ENCODE data around the gene STRIP2.
"Not testable (repeated sequence)": the region's sequence is repeated elsewhere in the genome, so short reads cannot be mapped to it uniquely, and the experiment has no call there.

Gene STRIP2

GRCh38 chr7:129458171-129458570 lies 23.9 kb downstream of the STRIP2 start:
- no peaks in the 10 kb centered on the region for H3K4me1 ChIP-seq (ENCODE audit: insufficient read depth, low read length)
- H3K9ac ChIP-seq (ENCODE audit: low read depth, low read length) = no peak overlapping the region
- no peaks in the 10 kb centered on the region for H3K27me3 ChIP-seq (ENCODE audit: insufficient read depth, low read length)
- H3K36me3 ChIP-seq (ENCODE audit: insufficient read depth, low read depth, low read length) = peaks cover 98% of the 10 kb centered on the region
- H3K27ac ChIP-seq (ENCODE audit: low read length) = no peak overlapping the region
- no peak overlapping the region for H3K4me3 ChIP-seq (ENCODE audit: low read length)
- no peaks in the 10 kb centered on the region for H3K9me3 ChIP-seq (ENCODE audit: insufficient read depth, low read depth, low read length)

GRCh38 chr7:129461809-129462208 lies 27.6 kb downstream of the STRIP2 start:
- peaks cover 99% of the 10 kb centered on the region for H3K36me3 ChIP-seq (ENCODE audit: insufficient read depth, low read depth, low read length)
- H3K27ac ChIP-seq (ENCODE audit: low read length) = no peak overlapping the region
- no peak overlapping the region for H3K9ac ChIP-seq (ENCODE audit: low read depth, low read length)
- H3K4me1 ChIP-seq (ENCODE audit: insufficient read depth, low read length) = no peaks in the 10 kb centered on the region
- H3K4me3 ChIP-seq (ENCODE audit: low read length) = no peak overlapping the region
- no peaks in the 10 kb centered on the region for H3K9me3 ChIP-seq (ENCODE audit: insufficient read depth, low read depth, low read length)
- H3K27me3 ChIP-seq (ENCODE audit: insufficient read depth, low read length) = no peaks in the 10 kb centered on the region

- H3K36me3 ChIP-seq (ENCODE audit: insufficient read depth, low read depth, low read length) = peaks cover 99% of the 10 kb centered on the region
- no peak overlapping the region for H3K4me3 ChIP-seq (ENCODE audit: low read length)
- H3K27me3 ChIP-seq (ENCODE audit: insufficient read depth, low read length) = no peaks in the 10 kb centered on the region
- H3K27ac ChIP-seq (ENCODE audit: low read length) = no peak overlapping the region
- H3K4me1 ChIP-seq (ENCODE audit: insufficient read depth, low read length) = no peaks in the 10 kb centered on the region
- H3K9me3 ChIP-seq (ENCODE audit: insufficient read depth, low read depth, low read length) = no peaks in the 10 kb centered on the region
- H3K9ac ChIP-seq (ENCODE audit: low read depth, low read length) = no peak overlapping the region
Measured at GRCh38 chr7:129462420-129462819, 28.2 kb downstream of the STRIP2 start.

GRCh38 chr7:129464194-129464593 lies 30.0 kb downstream of the STRIP2 start:
- Histone ChIP-seq H3K27ac (ENCODE audit: low read length) (no peak overlapping the region), H3K36me3 (ENCODE audit: insufficient read depth, low read depth, low read length) (peaks cover 90% of the 10 kb centered on the region), H3K9ac (ENCODE audit: low read depth, low read length) (no peak overlapping the region)

GRCh38 chr7:129465080-129465479 lies 30.8 kb downstream of the STRIP2 start:
- H3K27ac ChIP-seq (ENCODE audit: low read length) = no peak overlapping the region
- H3K9me3 ChIP-seq (ENCODE audit: insufficient read depth, low read depth, low read length) = no peaks in the 10 kb centered on the region
- peaks cover 81% of the 10 kb centered on the region for H3K36me3 ChIP-seq (ENCODE audit: insufficient read depth, low read depth, low read length)
- H3K4me3 ChIP-seq (ENCODE audit: low read length) = no peak overlapping the region
- H3K4me1 ChIP-seq (ENCODE audit: insufficient read depth, low read length) = peaks cover 9% of the 10 kb centered on the region
- no peak overlapping the region for H3K9ac ChIP-seq (ENCODE audit: low read depth, low read length)
- no peaks in the 10 kb centered on the region for H3K27me3 ChIP-seq (ENCODE audit: insufficient read depth, low read length)

More at GRCh38 chr7:129464194-129464593, 30.0 kb downstream of the STRIP2 start:
- H3K4me3 ChIP-seq (ENCODE audit: low read length) = no peak overlapping the region
- H3K4me1 ChIP-seq (ENCODE audit: insufficient read depth, low read length) = peaks cover under 1% of the 10 kb centered on the region; the same call in 1 of the 2 replicates
- no peaks in the 10 kb centered on the region for H3K9me3 ChIP-seq (ENCODE audit: insufficient read depth, low read depth, low read length)
- H3K27me3 ChIP-seq (ENCODE audit: insufficient read depth, low read length) = no peaks in the 10 kb centered on the region

- Histone ChIP-seq H3K27ac (ENCODE audit: low read length) (no peak overlapping the region), H3K9me3 (ENCODE audit: insufficient read depth, low read depth, low read length) (no peaks in the 10 kb centered on the region), H3K27me3 (ENCODE audit: insufficient read depth, low read length) (no peaks in the 10 kb centered on the region), H3K36me3 (ENCODE audit: insufficient read depth, low read depth, low read length) (peaks cover 64% of the 10 kb centered on the region), H3K4me3 (ENCODE audit: low read length) (no peak overlapping the region), H3K4me1 (ENCODE audit: insufficient read depth, low read length) (peaks cover 15% of the 10 kb centered on the region), H3K9ac (ENCODE audit: low read depth, low read length) (no peak overlapping the region)
Measured at GRCh38 chr7:129466796-129467195, 32.6 kb downstream of the STRIP2 start.

GRCh38 chr7:129468087-129468486 lies 33.9 kb downstream of the STRIP2 start:
- peaks cover 15% of the 10 kb centered on the region for H3K4me1 ChIP-seq (ENCODE audit: insufficient read depth, low read length)
- H3K9me3 ChIP-seq (ENCODE audit: insufficient read depth, low read depth, low read length) = no peaks in the 10 kb centered on the region
- H3K4me3 ChIP-seq (ENCODE audit: low read length) = no peak overlapping the region
- H3K27me3 ChIP-seq (ENCODE audit: insufficient read depth, low read length) = no peaks in the 10 kb centered on the region
- H3K9ac ChIP-seq (ENCODE audit: low read depth, low read length) = no peak overlapping the region
- H3K36me3 ChIP-seq (ENCODE audit: insufficient read depth, low read depth, low read length) = peaks cover 51% of the 10 kb centered on the region
- no peak overlapping the region for H3K27ac ChIP-seq (ENCODE audit: low read length)

GRCh38 chr7:129468547-129468946 lies 34.3 kb downstream of the STRIP2 start:
- no peak overlapping the region for H3K9ac ChIP-seq (ENCODE audit: low read depth, low read length)
- H3K27ac ChIP-seq (ENCODE audit: low read length) = no peak overlapping the region
- H3K4me3 ChIP-seq (ENCODE audit: low read length) = no peak overlapping the region
- H3K9me3 ChIP-seq (ENCODE audit: insufficient read depth, low read depth, low read length) = no peaks in the 10 kb centered on the region
- H3K27me3 ChIP-seq (ENCODE audit: insufficient read depth, low read length) = no peaks in the 10 kb centered on the region
- H3K36me3 ChIP-seq (ENCODE audit: insufficient read depth, low read depth, low read length) = peaks cover 46% of the 10 kb centered on the region
- peaks cover 15% of the 10 kb centered on the region for H3K4me1 ChIP-seq (ENCODE audit: insufficient read depth, low read length)

GRCh38 chr7:129469930-129470329 lies 35.7 kb downstream of the STRIP2 start:
- no peak overlapping the region for H3K27ac ChIP-seq (ENCODE audit: low read length)
- H3K27me3 ChIP-seq (ENCODE audit: insufficient read depth, low read length) = no peaks in the 10 kb centered on the region
- no peak overlapping the region for H3K9ac ChIP-seq (ENCODE audit: low read depth, low read length)
- H3K4me3 ChIP-seq (ENCODE audit: low read length) = no peak overlapping the region
- no peaks in the 10 kb centered on the region for H3K9me3 ChIP-seq (ENCODE audit: insufficient read depth, low read depth, low read length)
- peaks cover 39% of the 10 kb centered on the region for H3K36me3 ChIP-seq (ENCODE audit: insufficient read depth, low read depth, low read length)
- peaks cover 15% of the 10 kb centered on the region for H3K4me1 ChIP-seq (ENCODE audit: insufficient read depth, low read length)

- no peak overlapping the region for H3K27ac ChIP-seq (ENCODE audit: low read length)
- H3K36me3 ChIP-seq (ENCODE audit: insufficient read depth, low read depth, low read length) = peaks cover 36% of the 10 kb centered on the region
- no peak overlapping the region for H3K4me3 ChIP-seq (ENCODE audit: low read length)
- no peaks in the 10 kb centered on the region for H3K27me3 ChIP-seq (ENCODE audit: insufficient read depth, low read length)
- no peaks in the 10 kb centered on the region for H3K9me3 ChIP-seq (ENCODE audit: insufficient read depth, low read depth, low read length)
- H3K9ac ChIP-seq (ENCODE audit: low read depth, low read length) = no peak overlapping the region
- H3K4me1 ChIP-seq (ENCODE audit: insufficient read depth, low read length) = peaks cover 15% of the 10 kb centered on the region
Measured at GRCh38 chr7:129470411-129470810, 36.2 kb downstream of the STRIP2 start.

- H3K9ac ChIP-seq (ENCODE audit: low read depth, low read length) = no peak overlapping the region
- no peaks in the 10 kb centered on the region for H3K9me3 ChIP-seq (ENCODE audit: insufficient read depth, low read depth, low read length)
- H3K27ac ChIP-seq (ENCODE audit: low read length) = no peak overlapping the region
- H3K4me1 ChIP-seq (ENCODE audit: insufficient read depth, low read length) = peaks cover 15% of the 10 kb centered on the region
- H3K36me3 ChIP-seq (ENCODE audit: insufficient read depth, low read depth, low read length) = peaks cover 26% of the 10 kb centered on the region
- no peaks in the 10 kb centered on the region for H3K27me3 ChIP-seq (ENCODE audit: insufficient read depth, low read length)
- H3K4me3 ChIP-seq (ENCODE audit: low read length) = no peak overlapping the region
Measured at GRCh38 chr7:129471402-129471827, 37.2 kb downstream of the STRIP2 start.

GRCh38 chr7:129475931-129476330 lies 41.7 kb downstream of the STRIP2 start:
- H3K27ac ChIP-seq (ENCODE audit: low read length); H3K4me1 ChIP-seq (ENCODE audit: insufficient read depth, low read length); H3K27me3 ChIP-seq (ENCODE audit: insufficient read depth, low read length); H3K9me3 ChIP-seq (ENCODE audit: insufficient read depth, low read depth, low read length); H3K4me3 ChIP-seq (ENCODE audit: low read length); H3K9ac ChIP-seq (ENCODE audit: low read depth, low read length): not testable (repeated sequence)
- H3K36me3 ChIP-seq (ENCODE audit: insufficient read depth, low read depth, low read length) = peaks cover 13% of the 10 kb centered on the region

- not testable (repeated sequence) for H3K27ac ChIP-seq (ENCODE audit: low read length); H3K27me3 ChIP-seq (ENCODE audit: insufficient read depth, low read length); H3K9me3 ChIP-seq (ENCODE audit: insufficient read depth, low read depth, low read length); H3K4me3 ChIP-seq (ENCODE audit: low read length); H3K4me1 ChIP-seq (ENCODE audit: insufficient read depth, low read length); H3K9ac ChIP-seq (ENCODE audit: low read depth, low read length)
- H3K36me3 ChIP-seq (ENCODE audit: insufficient read depth, low read depth, low read length) = peaks cover 13% of the 10 kb centered on the region
Measured at GRCh38 chr7:129476398-129476797, 42.2 kb downstream of the STRIP2 start.
